VCaP (cell line): ENCODE results near the gene WNT5B.
"Not testable (repeated sequence)": the region's sequence is repeated elsewhere in the genome, so short reads cannot be mapped to it uniquely, and the experiment has no call there.

Experiments used
- H3K27ac ChIP-seq: fragments of 450-650 bp; 2 replicates; pipeline ENCODE4 v1.5.1; 2017
- CTCF ChIP-seq: fragments of 450-650 bp; conservative IDR thresholded peaks from 2 replicates; pipeline ENCODE4 v1.5.1; 2017; ENCODE audit warnings: mild to moderate bottlenecking, moderate library complexity

WNT5B gene

GRCh38 chr12:1691123-1692007 is 62.3 kb downstream of the WNT5B start:
- TF ChIP-seq CTCF, result no peak; the same call in 1 of the 2 replicates
- H3K27ac ChIP-seq, result peak overlapping the region; percentile 94

- peak overlapping the region; percentile 94 for H3K27ac ChIP-seq
- TF ChIP-seq CTCF, result no peak
Observed at GRCh38 chr12:1692226-1692625, 63.2 kb downstream of the WNT5B start.

- H3K27ac ChIP-seq, result peak overlapping the region; percentile 94
- no peak for TF ChIP-seq CTCF
Observed at GRCh38 chr12:1692895-1693610, 64.0 kb downstream of the WNT5B start.

- H3K27ac ChIP-seq, result not testable (repeated sequence)
Observed at GRCh38 chr12:1695097-1695496, 66.1 kb downstream of the WNT5B start.

- TF ChIP-seq CTCF, result no peak
- peak overlapping the region; percentile 7; the same call in 1 of the 2 replicates for H3K27ac ChIP-seq
Observed at GRCh38 chr12:1695886-1696670, 67.0 kb downstream of the WNT5B start.

GRCh38 chr12:1696800-1697199 is 67.8 kb downstream of the WNT5B start:
- no peak for TF ChIP-seq CTCF
- peak overlapping the region; percentile 7; the same call in 1 of the 2 replicates for H3K27ac ChIP-seq
